ENCODE measurements around the gene SLC12A1. TPM values are rescaled to one million over a fixed set of nuclear protein-coding genes. Genes with fewer than 3 reads are reported as not detected.

The SLC12A1 gene
- total RNA-seq, 1 experiment from 2014 or later: 0.15 TPM

- Mint-ChIP-seq H3K27me3 (ENCODE audit: low read depth) (no peaks in the 10 kb centered on the region), H3K9me3 (no peaks in the 10 kb centered on the region), H3K4me3 (no peak overlapping the region), H3K36me3 (peaks cover 66% of the 10 kb centered on the region), H3K27ac (0 out of 2 replicates have a peak overlapping the region, but pooled peaks have one; percentile 60), H3K4me1 (peaks cover 8% of the 10 kb centered on the region)
- ChIA-PET CTCF (no interaction called here), POLR2A (no interaction called here)
- ATAC-seq: no peak
- DNase-seq (ENCODE audit: low spot score): no peak
- TF ChIP-seq ZSCAN18 (CRISPR knock-in tag; IDR thresholded peaks at IDR 0.05) (no peak), MLX (CRISPR knock-in tag; IDR thresholded peaks at IDR 0.05) (no peak), CDX4 (CRISPR knock-in tag; IDR thresholded peaks at IDR 0.05; ENCODE audit: borderline replicate concordance) (no peak), ZNF423 (CRISPR knock-in tag; IDR thresholded peaks at IDR 0.05) (no peak), MXD4 (CRISPR knock-in tag; IDR thresholded peaks at IDR 0.05; ENCODE audit: borderline replicate concordance) (no peak), TEAD4 (CRISPR knock-in tag; IDR thresholded peaks at IDR 0.05) (no peak), GRHL2 (CRISPR knock-in tag; IDR thresholded peaks at IDR 0.05; ENCODE audit: insufficient replicate concordance, severe bottlenecking) (no peak), ZBTB21 (CRISPR knock-in tag; IDR thresholded peaks at IDR 0.05; ENCODE audit: borderline replicate concordance) (no peak), NR1H2 (CRISPR knock-in tag; IDR thresholded peaks at IDR 0.05) (no peak), IRF1 (CRISPR knock-in tag; IDR thresholded peaks at IDR 0.05) (no peak), NFYB (CRISPR knock-in tag; conservative IDR thresholded peaks at IDR 0.05; ENCODE audit: low read depth) (no peak)
These were observed 134.0 kb downstream of the SLC12A1 start for GRCh38 chr15:48340111-48340510.

GRCh38 chr15:48343865-48344264 lies 137.8 kb downstream of the SLC12A1 start:
- peaks cover 37% of the 10 kb centered on the region for H3K36me3 Mint-ChIP-seq
- DNase-seq (ENCODE audit: low spot score) (no peak), ATAC-seq (no peak)
- peak; percentile 31; the same call in 1 of the 2 replicates for TF ChIP-seq ZNF425 (CRISPR knock-in tag; conservative IDR thresholded peaks at IDR 0.05)
- no peak for TF ChIP-seq ERG (CRISPR knock-in tag; IDR thresholded peaks at IDR 0.05)
- no peaks in the 10 kb centered on the region for H3K9me3 Mint-ChIP-seq
- no peaks in the 10 kb centered on the region for H3K27me3 Mint-ChIP-seq (ENCODE audit: low read depth)
- POLR2A ChIA-PET: no interaction called here
- no peak overlapping the region for H3K4me3 Mint-ChIP-seq
- peaks cover 8% of the 10 kb centered on the region for H3K4me1 Mint-ChIP-seq
- H3K27ac Mint-ChIP-seq: no peak overlapping the region
- CTCF ChIA-PET: no interaction called here

- no peaks in the 10 kb centered on the region for H3K27me3 Mint-ChIP-seq (ENCODE audit: low read depth)
- no peak for TF ChIP-seq ZSCAN18 (CRISPR knock-in tag; IDR thresholded peaks at IDR 0.05)
- POLR2A ChIA-PET: no interaction called here
- CTCF ChIA-PET: no interaction called here
- DNase-seq (ENCODE audit: low spot score) (no peak), ATAC-seq (no peak)
- H3K4me1 Mint-ChIP-seq: peaks cover 17% of the 10 kb centered on the region
- H3K4me3 Mint-ChIP-seq: no peak overlapping the region
- H3K36me3 Mint-ChIP-seq: peaks cover 27% of the 10 kb centered on the region
- H3K27ac Mint-ChIP-seq: no peak overlapping the region
- H3K9me3 Mint-ChIP-seq: no peaks in the 10 kb centered on the region
These were observed 139.4 kb downstream of the SLC12A1 start for GRCh38 chr15:48345516-48345915.

Measured in WTC11 (cell line).